SK-N-SH (cell line): ENCODE measurements around the gene AGFG1.

ENCODE experiments used
- CHD2 ChIP-seq: fragments of 150-350 bp; IDR thresholded peaks from 2 replicates; pipeline ENCODE4 v1.6.1; 2018; ENCODE audit warnings: low read length; ENCODE audit not compliant: partially characterized antibody
- RFX5 ChIP-seq: IDR thresholded peaks from 2 replicates; pipeline ENCODE4 v1.6.1; 2012; ENCODE audit warnings: mild to moderate bottlenecking, improper control_type of control experiment, low read length
- TF ChIP-seq, protein P1 (sequence below): fragments of 200-600 bp; sonication (generic); IDR thresholded peaks from 2 replicates; pipeline ENCODE4 v1.6.1; 2017; ENCODE audit warnings: antibody characterized with exemption, mild to moderate bottlenecking, moderate library complexity

DNA sequence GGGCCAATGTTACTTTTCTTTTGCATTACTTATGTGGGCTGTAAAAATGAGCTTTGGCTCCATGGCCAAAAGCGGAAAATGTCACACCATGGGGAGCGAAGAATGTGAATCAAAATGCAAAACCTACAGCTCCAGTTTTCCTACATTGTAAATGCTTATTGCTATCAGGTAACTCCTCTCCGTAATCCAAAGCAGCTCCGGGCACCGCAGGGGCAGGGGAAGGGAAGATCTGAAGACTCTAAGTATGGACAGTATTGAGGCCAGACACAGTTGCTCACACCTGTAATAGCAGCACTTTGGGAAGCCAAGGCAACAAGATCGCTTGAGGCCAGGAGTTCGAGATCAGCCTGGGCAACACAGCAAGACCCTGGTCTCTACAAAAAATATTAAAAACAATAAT lies 7.1 kb upstream of the AGFG1 start:
- TF ChIP-seq, protein P1, sequence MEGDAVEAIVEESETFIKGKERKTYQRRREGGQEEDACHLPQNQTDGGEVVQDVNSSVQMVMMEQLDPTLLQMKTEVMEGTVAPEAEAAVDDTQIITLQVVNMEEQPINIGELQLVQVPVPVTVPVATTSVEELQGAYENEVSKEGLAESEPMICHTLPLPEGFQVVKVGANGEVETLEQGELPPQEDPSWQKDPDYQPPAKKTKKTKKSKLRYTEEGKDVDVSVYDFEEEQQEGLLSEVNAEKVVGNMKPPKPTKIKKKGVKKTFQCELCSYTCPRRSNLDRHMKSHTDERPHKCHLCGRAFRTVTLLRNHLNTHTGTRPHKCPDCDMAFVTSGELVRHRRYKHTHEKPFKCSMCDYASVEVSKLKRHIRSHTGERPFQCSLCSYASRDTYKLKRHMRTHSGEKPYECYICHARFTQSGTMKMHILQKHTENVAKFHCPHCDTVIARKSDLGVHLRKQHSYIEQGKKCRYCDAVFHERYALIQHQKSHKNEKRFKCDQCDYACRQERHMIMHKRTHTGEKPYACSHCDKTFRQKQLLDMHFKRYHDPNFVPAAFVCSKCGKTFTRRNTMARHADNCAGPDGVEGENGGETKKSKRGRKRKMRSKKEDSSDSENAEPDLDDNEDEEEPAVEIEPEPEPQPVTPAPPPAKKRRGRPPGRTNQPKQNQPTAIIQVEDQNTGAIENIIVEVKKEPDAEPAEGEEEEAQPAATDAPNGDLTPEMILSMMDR, result no peak
- TF ChIP-seq CHD2 (no peak), RFX5 (no peak)
